BJ (cell line): Measurements from ENCODE around the gene CACNB3. TPM values are rescaled to one million over a fixed set of nuclear protein-coding genes. Genes with fewer than 3 reads are reported as not detected.
"Not testable (repeated sequence)": the region's sequence is repeated elsewhere in the genome, so short reads cannot be mapped to it uniquely, and the experiment has no call there.

Source experiments
- CTCF ChIA-PET: fragments of 350-600 bp; formaldehyde crosslinking; extraction: SDS; loops from one replicate; lab custom pipeline; 2021; ENCODE audit warnings: antibody characterized with exemption, inconsistent platforms; lab: Yijun Ruan, JAX
- POLR2A ChIA-PET: fragments of 300-600 bp; sonication (Branson Sonifier 250); formaldehyde crosslinking; extraction: SDS; loops from one replicate; lab custom pipeline; 2021; ENCODE audit warnings: antibody characterized with exemption; lab: Charles Lee
- DNase-seq: peaks from one replicate; pipeline ENCODE4 v3.0.0-alpha.2; 2011; ENCODE audit warnings: low read depth
- H3K27me3 ChIP-seq: 2 replicates; pipeline ENCODE4 v1.6.0; 2011; ENCODE audit warnings: low read length; ENCODE audit not compliant: control insufficient read depth, insufficient read depth
- H3K36me3 ChIP-seq: 2 replicates; pipeline ENCODE4 v1.5.1; 2011; ENCODE audit warnings: low read length; ENCODE audit not compliant: control insufficient read depth, insufficient read depth
- H3K4me3 ChIP-seq: 2 replicates; pipeline ENCODE4 v1.5.1; 2011; ENCODE audit warnings: low read depth, mild to moderate bottlenecking, control low read depth, low read length
- CTCF ChIP-seq: IDR thresholded peaks from 2 replicates; pipeline ENCODE4 v1.5.1; 2011; ENCODE audit warnings: low read depth, mild to moderate bottlenecking, control low read depth, inconsistent platforms, low read length, moderate library complexity; ENCODE audit not compliant: insufficient read depth
- polyA plus RNA-seq: library from polyadenylated mRNA; depleted of rRNA; stranded (reverse); fragments of >200 nt; gene quantifications from 2 replicates; pipeline ENCODE4 v1.2.3, GENCODE V29; 2011; rRNA removed
- small RNA-seq: library from RNA; depleted of rRNA; stranded (forward); fragments of <200 nt; gene quantifications from one replicate; pipeline ENCODE3, GENCODE V24; 2012; ENCODE audit warnings: low replicate concordance, low read depth; ENCODE audit not compliant: insufficient read length

CACNB3 gene
- polyA plus RNA-seq, 1 experiment: 48.2 TPM

GRCh38 chr12:48873096-48873495 is 54.8 kb downstream of the CACNB3 start:
- TF ChIP-seq CTCF: no peak
- no peak for DNase-seq
- Histone ChIP-seq H3K27me3 (peaks cover 3% of the 10 kb centered on the region; the same call in 1 of the 2 replicates), H3K4me3 (no peak overlapping the region), H3K36me3 (no peaks in the 10 kb centered on the region)
- ChIA-PET POLR2A (no interaction called here), CTCF (interaction anchor here (0.6 to 3.2 kb wide), 4 partner anchors 10 to 32 kb away, joined by 3 to 14 read pairs (median 6); no protein-coding TSS in a partner anchor)

GRCh38 chr12:48873534-48873933 is 55.2 kb downstream of the CACNB3 start:
- H3K36me3 ChIP-seq, H3K4me3 ChIP-seq, DNase-seq, POLR2A ChIA-PET, H3K27me3 ChIP-seq: not testable (repeated sequence)
- CTCF ChIA-PET: interaction anchor here (1.2 to 3.2 kb wide), 3 partner anchors 11 to 21 kb away, joined by 3 to 14 read pairs (median 10); no protein-coding TSS in a partner anchor

GRCh38 chr12:48875944-48876515 is 57.7 kb downstream of the CACNB3 start:
- no peak for TF ChIP-seq CTCF
- H3K4me3 ChIP-seq: no peak overlapping the region
- peaks cover 5% of the 10 kb centered on the region; the same call in 1 of the 2 replicates for H3K27me3 ChIP-seq
- ChIA-PET POLR2A (no interaction called here), CTCF (interaction anchor here (1.3 to 2.0 kb wide), 3 partner anchors 15 to 112 kb away, joined by 3 to 5 read pairs (median 3); no protein-coding TSS in a partner anchor)
- no peaks in the 10 kb centered on the region for H3K36me3 ChIP-seq
- DNase-seq: no peak

Small RNA genes within 50 kb of the gene (small RNA-seq; reads per million reads assigned to genes)
- not detected for gene MIR4701
- gene RF00019: not detected

Other genes starting within 250 kb of the CACNB3 start
- not detected in 2 replicates for gene LALBA, start 248.4 kb upstream of the CACNB3 start, polyA plus RNA-seq
- gene KANSL2, start 136.3 kb upstream of the CACNB3 start, polyA plus RNA-seq: 41.0 and 41.4 TPM in 2 replicates
- gene CCNT1, start 101.8 kb upstream of the CACNB3 start, polyA plus RNA-seq: 16.9 and 29.4 TPM in 2 replicates
- 27.8 and 37.9 TPM in 2 replicates for gene ADCY6, start 29.4 kb upstream of the CACNB3 start, polyA plus RNA-seq
- gene DDX23, start 33.7 kb downstream of the CACNB3 start, polyA plus RNA-seq: 54.5 and 59.4 TPM in 2 replicates
- 0.31 and 0.72 TPM in 2 replicates for gene RND1, start 47.4 kb downstream of the CACNB3 start, polyA plus RNA-seq
- gene FKBP11, start 107.0 kb downstream of the CACNB3 start, polyA plus RNA-seq: 100 and 134 TPM in 2 replicates
- 233 and 292 TPM in 2 replicates for gene ARF3, start 139.0 kb downstream of the CACNB3 start, polyA plus RNA-seq
- gene WNT10B, start 153.2 kb downstream of the CACNB3 start, polyA plus RNA-seq: 0.63 and 0.76 TPM in 2 replicates
- gene WNT1, start 159.8 kb downstream of the CACNB3 start, polyA plus RNA-seq: not detected in 2 replicates
- gene DDN, start 180.9 kb downstream of the CACNB3 start, polyA plus RNA-seq: 0.02 and 0.07 TPM in 2 replicates
- gene PRKAG1, start 200.3 kb downstream of the CACNB3 start, polyA plus RNA-seq: 94.1 and 127 TPM in 2 replicates
- gene KMT2D, start 242.3 kb downstream of the CACNB3 start, polyA plus RNA-seq: 8.2 and 9.7 TPM in 2 replicates